ENCODE measurements around the gene ADPRH. TPM values are rescaled to one million over a fixed set of nuclear protein-coding genes. Genes with fewer than 3 reads are reported as not detected.
A peak's percentile ranks its signal among the peaks of the same experiment; 100 is the strongest.
"Not testable (repeated sequence)": the region's sequence is repeated elsewhere in the genome, so short reads cannot be mapped to it uniquely, and the experiment has no call there.

Gene ADPRH
- total RNA-seq, 1 donor from 2014 or later: 3.7 TPM

DNA sequence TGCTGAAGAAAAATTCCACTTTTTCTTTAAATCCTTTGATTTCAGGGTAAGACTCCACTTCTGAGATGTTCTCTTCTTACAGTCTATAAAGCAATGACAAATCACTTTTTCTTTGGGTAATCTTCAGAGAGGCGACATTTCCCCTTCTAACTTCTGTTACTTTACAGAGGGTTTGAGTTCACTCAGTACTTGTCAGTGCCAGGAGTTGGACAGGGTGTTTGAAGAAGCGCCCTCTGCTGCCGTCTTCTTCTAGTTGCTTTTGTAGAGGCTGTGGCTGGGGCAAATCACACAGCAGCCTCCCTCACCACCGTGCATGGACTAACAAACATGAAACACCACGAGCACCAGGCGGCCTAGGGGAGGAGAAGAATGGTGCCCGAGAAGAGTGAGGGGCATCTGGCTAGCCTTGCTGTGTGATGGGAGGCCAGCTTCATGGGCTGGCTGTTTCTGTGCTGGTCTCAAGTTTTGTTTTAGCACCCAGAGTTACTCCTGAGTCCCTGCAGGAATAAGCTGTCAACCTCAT is 19.8 kb upstream of the ADPRH start, which contains the start of gene CD80:
Gene CD80, minus strand, starts transcription at position 174 of the 523 bp plus-strand sequence. CDS start 1,886 bp downstream, outside the sequence.
- peaks cover 5% of the 10 kb centered on the region for H3K27me3 Mint-ChIP-seq
- TF ChIP-seq, protein P1, sequence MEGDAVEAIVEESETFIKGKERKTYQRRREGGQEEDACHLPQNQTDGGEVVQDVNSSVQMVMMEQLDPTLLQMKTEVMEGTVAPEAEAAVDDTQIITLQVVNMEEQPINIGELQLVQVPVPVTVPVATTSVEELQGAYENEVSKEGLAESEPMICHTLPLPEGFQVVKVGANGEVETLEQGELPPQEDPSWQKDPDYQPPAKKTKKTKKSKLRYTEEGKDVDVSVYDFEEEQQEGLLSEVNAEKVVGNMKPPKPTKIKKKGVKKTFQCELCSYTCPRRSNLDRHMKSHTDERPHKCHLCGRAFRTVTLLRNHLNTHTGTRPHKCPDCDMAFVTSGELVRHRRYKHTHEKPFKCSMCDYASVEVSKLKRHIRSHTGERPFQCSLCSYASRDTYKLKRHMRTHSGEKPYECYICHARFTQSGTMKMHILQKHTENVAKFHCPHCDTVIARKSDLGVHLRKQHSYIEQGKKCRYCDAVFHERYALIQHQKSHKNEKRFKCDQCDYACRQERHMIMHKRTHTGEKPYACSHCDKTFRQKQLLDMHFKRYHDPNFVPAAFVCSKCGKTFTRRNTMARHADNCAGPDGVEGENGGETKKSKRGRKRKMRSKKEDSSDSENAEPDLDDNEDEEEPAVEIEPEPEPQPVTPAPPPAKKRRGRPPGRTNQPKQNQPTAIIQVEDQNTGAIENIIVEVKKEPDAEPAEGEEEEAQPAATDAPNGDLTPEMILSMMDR (IDR thresholded peaks at IDR 0.05; ENCODE audit: unreplicated experiment): peak; percentile 45

DNA sequence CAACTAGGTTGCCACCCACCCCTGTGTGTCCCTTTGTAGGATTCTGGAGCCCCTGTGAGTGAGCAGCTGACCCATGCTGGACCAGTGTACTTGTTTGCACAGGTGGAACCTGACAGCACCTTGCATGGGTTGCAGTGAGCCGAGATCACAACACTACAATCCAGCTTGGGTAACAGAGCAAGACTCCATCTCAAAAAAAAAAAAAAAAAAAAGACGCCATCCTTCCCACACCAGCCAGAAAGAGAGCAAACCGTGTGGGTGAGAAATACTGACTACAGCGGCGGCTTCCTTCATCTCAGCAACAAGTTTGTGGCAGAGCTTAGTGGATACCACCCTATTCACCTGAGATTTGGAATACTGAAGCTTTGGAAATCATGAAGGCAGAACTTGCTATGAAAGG is 19.1 kb upstream of the ADPRH start:
- H3K27ac Mint-ChIP-seq: no peak overlapping the region
- H3K36me3 Mint-ChIP-seq (ENCODE audit: insufficient read depth): no peaks in the 10 kb centered on the region
- no peak for DNase-seq (ENCODE audit: low spot score, unreplicated experiment)
- no peak overlapping the region for H3K4me3 Mint-ChIP-seq (ENCODE audit: low read depth)
- H3K9me3 Mint-ChIP-seq (ENCODE audit: low read depth): no peaks in the 10 kb centered on the region
- H3K4me1 Mint-ChIP-seq (ENCODE audit: low read depth): no peaks in the 10 kb centered on the region
- H3K27me3 Mint-ChIP-seq: peaks cover 5% of the 10 kb centered on the region
- TF ChIP-seq, protein P1 (IDR thresholded peaks at IDR 0.05; ENCODE audit: unreplicated experiment): no peak

More for the DNA sequence above, 19.8 kb upstream of the ADPRH start, which contains the start of gene CD80:
- no peak within 1 kb of the TSS for H3K27ac Mint-ChIP-seq
- H3K4me1 Mint-ChIP-seq (ENCODE audit: low read depth): no peaks in the 10 kb centered on the region
- H3K36me3 Mint-ChIP-seq (ENCODE audit: insufficient read depth): no peaks in the 10 kb centered on the region
- DNase-seq (ENCODE audit: low spot score, unreplicated experiment): no peak
- H3K9me3 Mint-ChIP-seq (ENCODE audit: low read depth): no peaks in the 10 kb centered on the region
- no peak within 1 kb of the TSS for H3K4me3 Mint-ChIP-seq (ENCODE audit: low read depth)

DNA sequence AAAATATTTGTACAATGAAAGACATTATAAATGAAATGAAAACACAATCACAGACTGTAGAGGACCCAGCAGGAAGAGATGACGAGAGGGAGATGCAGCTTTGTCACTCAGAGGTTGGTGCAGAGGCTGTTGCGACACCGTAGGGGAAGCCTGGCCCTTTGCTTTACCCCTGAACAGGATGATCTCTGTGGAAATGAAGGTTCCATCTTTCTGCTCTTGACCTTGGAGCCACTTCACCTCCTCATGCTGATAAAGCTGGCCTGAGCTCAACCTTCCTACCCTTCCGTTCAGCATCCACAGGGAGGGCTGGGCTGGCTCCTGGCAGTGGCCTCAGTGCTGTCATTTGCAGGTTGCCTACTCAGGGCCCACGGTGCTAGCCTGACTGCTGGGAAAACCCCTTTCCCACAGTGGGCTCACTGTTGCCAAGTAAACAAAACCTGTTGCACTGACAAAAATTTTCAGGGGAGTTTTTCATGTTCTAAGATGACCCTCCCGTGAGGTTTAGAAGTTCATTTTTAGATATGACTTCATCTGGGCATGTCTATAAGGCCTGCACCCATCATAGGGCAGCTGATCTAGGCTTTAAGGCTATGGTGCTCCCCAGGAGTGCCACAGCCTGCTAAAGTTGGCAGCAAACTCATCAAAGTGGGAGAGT is 16.9 kb upstream of the ADPRH start:
- no peaks in the 10 kb centered on the region for H3K4me1 Mint-ChIP-seq (ENCODE audit: low read depth)
- TF ChIP-seq, protein P1 (IDR thresholded peaks at IDR 0.05; ENCODE audit: unreplicated experiment): no peak
- no peaks in the 10 kb centered on the region for H3K9me3 Mint-ChIP-seq (ENCODE audit: low read depth)
- DNase-seq (ENCODE audit: low spot score, unreplicated experiment): no peak
- no peak overlapping the region for H3K27ac Mint-ChIP-seq
- H3K27me3 Mint-ChIP-seq: no peaks in the 10 kb centered on the region
- no peaks in the 10 kb centered on the region for H3K36me3 Mint-ChIP-seq (ENCODE audit: insufficient read depth)
- no peak overlapping the region for H3K4me3 Mint-ChIP-seq (ENCODE audit: low read depth)

DNA sequence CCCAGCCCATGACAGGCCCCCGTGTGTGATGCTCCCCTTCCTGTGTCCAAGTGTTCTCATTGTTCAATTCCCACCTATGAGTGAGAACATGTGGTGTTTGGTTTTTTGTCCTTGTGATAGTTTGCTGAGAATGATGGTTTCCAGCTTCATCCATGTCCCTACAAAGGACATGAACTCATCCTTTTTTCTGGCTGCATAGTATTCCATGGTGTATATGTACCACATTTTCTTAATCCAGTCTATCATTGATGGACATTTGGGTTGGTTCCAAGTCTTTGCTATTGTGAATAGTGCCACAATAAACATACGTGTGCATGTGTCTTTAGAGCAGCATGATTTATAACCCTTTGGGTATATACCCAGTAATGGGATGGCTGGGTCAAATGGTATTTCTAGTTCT is 16.0 kb upstream of the ADPRH start:
- not testable (repeated sequence) for H3K9me3 Mint-ChIP-seq (ENCODE audit: low read depth); H3K27me3 Mint-ChIP-seq; DNase-seq (ENCODE audit: low spot score, unreplicated experiment); H3K4me3 Mint-ChIP-seq (ENCODE audit: low read depth); H3K4me1 Mint-ChIP-seq (ENCODE audit: low read depth); H3K36me3 Mint-ChIP-seq (ENCODE audit: insufficient read depth); H3K27ac Mint-ChIP-seq

DNA sequence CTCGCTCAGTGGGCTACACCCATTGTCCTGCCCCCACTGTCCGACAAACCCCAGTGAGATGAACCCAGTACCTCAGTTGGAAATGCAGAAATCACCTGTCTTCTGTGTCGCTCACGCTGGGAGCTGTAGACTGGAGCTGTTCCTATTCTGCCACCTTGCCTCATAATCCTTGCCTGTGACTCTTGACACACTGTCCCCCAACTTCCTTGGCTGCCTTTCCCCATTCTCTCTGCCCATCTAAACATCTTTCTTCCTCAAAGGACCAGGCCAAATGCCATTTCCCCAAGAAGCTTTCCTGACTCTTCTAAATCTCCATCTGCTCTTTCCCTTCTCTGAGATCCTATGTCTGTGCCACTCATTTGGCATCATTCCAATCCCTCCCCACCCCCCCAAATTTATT is 10.1 kb upstream of the ADPRH start:
- Mint-ChIP-seq H3K36me3 (ENCODE audit: insufficient read depth) (no peaks in the 10 kb centered on the region), H3K9me3 (ENCODE audit: low read depth) (peaks cover 4% of the 10 kb centered on the region), H3K4me1 (ENCODE audit: low read depth) (no peaks in the 10 kb centered on the region), H3K4me3 (ENCODE audit: low read depth) (no peak overlapping the region), H3K27me3 (peaks cover 5% of the 10 kb centered on the region), H3K27ac (no peak overlapping the region)
- TF ChIP-seq, protein P1 (IDR thresholded peaks at IDR 0.05; ENCODE audit: unreplicated experiment): no peak
- DNase-seq (ENCODE audit: low spot score, unreplicated experiment): no peak

DNA sequence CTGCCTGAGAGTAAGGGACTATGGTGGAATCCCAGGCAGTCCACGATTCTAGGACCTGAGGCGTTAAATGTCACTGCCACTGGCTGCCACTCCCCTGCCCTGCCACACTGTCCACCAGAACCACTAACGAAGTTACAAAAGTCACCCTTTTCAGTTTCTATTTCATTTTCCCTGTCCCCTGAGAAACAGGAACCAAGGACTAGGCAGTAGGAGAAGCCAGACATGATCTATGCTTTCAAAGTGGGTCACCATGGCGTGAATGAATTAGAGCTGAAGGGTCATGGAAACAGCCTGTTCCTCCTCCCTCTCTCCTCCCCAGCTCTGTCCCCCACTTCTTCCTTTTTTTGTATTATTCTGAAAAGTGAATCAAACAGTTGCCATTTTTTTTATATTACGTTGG is 9.1 kb upstream of the ADPRH start:
- Mint-ChIP-seq H3K4me1 (ENCODE audit: low read depth) (no peaks in the 10 kb centered on the region), H3K27me3 (peaks cover 5% of the 10 kb centered on the region), H3K36me3 (ENCODE audit: insufficient read depth) (no peaks in the 10 kb centered on the region), H3K9me3 (ENCODE audit: low read depth) (peaks cover 4% of the 10 kb centered on the region), H3K4me3 (ENCODE audit: low read depth) (no peak overlapping the region), H3K27ac (no peak overlapping the region)
- DNase-seq (ENCODE audit: low spot score, unreplicated experiment): no peak
- TF ChIP-seq, protein P1 (IDR thresholded peaks at IDR 0.05; ENCODE audit: unreplicated experiment): no peak
